ENCODE measurements around the gene ZAR1.

Gene ZAR1

GRCh38 chr4:48484494-48485168 lies 5.4 kb upstream of the ZAR1 start:
- Histone ChIP-seq H3K4me1 (ENCODE audit: control insufficient read depth, insufficient read depth, low read length) (peaks cover 1% of the 10 kb centered on the region; the same call in 1 of the 2 replicates), H3K27me3 (ENCODE audit: control insufficient read depth, insufficient read depth, low read length) (peaks cover 26% of the 10 kb centered on the region), H3K9me3 (ENCODE audit: control insufficient read depth, insufficient read depth, low read length) (no peaks in the 10 kb centered on the region), H3K4me3 (ENCODE audit: low read length) (no peak overlapping the region), H3K27ac (ENCODE audit: low read length) (no peak overlapping the region), H3K36me3 (ENCODE audit: control insufficient read depth, insufficient read depth, low read length) (no peaks in the 10 kb centered on the region)
- WGBS (ENCODE audit: insufficient coverage, insufficient read length): no CpG with 5 or more reads among the region's 22 CpGs
- no peak for DNase-seq (ENCODE audit: low read depth, low spot score)

GRCh38 chr4:48489683-48490011 lies 405 bp upstream of the ZAR1 start:
- peak overlapping the region; percentile 58; the same call in 1 of the 2 replicates for H3K4me3 ChIP-seq (ENCODE audit: low read length)
- H3K27me3 ChIP-seq (ENCODE audit: control insufficient read depth, insufficient read depth, low read length): peaks cover 28% of the 10 kb centered on the region; the same call in 1 of the 2 replicates
- no peak for DNase-seq (ENCODE audit: low read depth, low spot score)
- H3K9me3 ChIP-seq (ENCODE audit: control insufficient read depth, insufficient read depth, low read length): no peaks in the 10 kb centered on the region
- no peaks in the 10 kb centered on the region for H3K4me1 ChIP-seq (ENCODE audit: control insufficient read depth, insufficient read depth, low read length)
- no peak overlapping the region for H3K27ac ChIP-seq (ENCODE audit: low read length)
- H3K36me3 ChIP-seq (ENCODE audit: control insufficient read depth, insufficient read depth, low read length): no peaks in the 10 kb centered on the region; the same call in 1 of the 2 replicates
- no CpG with 5 or more reads among the region's 14 CpGs for WGBS (ENCODE audit: insufficient coverage, insufficient read length)

GRCh38 chr4:48490680-48491513 lies 845 bp downstream of the ZAR1 start:
- no CpG with 5 or more reads among the region's 104 CpGs for WGBS (ENCODE audit: insufficient coverage, insufficient read length)
- Histone ChIP-seq H3K27me3 (ENCODE audit: control insufficient read depth, insufficient read depth, low read length) (peaks cover 24% of the 10 kb centered on the region; the same call in 1 of the 2 replicates), H3K9me3 (ENCODE audit: control insufficient read depth, insufficient read depth, low read length) (no peaks in the 10 kb centered on the region), H3K4me1 (ENCODE audit: control insufficient read depth, insufficient read depth, low read length) (no peaks in the 10 kb centered on the region), H3K27ac (ENCODE audit: low read length) (no peak overlapping the region), H3K4me3 (ENCODE audit: low read length) (peak overlapping the region; percentile 58; the same call in 1 of the 2 replicates), H3K36me3 (ENCODE audit: control insufficient read depth, insufficient read depth, low read length) (no peaks in the 10 kb centered on the region; the same call in 1 of the 2 replicates)
- no peak for DNase-seq (ENCODE audit: low read depth, low spot score)

GRCh38 chr4:48491514-48492176 lies 1.6 kb downstream of the ZAR1 start:
- H3K27ac ChIP-seq (ENCODE audit: low read length): no peak overlapping the region
- no peaks in the 10 kb centered on the region for H3K9me3 ChIP-seq (ENCODE audit: control insufficient read depth, insufficient read depth, low read length)
- DNase-seq (ENCODE audit: low read depth, low spot score): no peak
- H3K4me3 ChIP-seq (ENCODE audit: low read length): peak overlapping the region; percentile 58; the same call in 1 of the 2 replicates
- peaks cover 24% of the 10 kb centered on the region; the same call in 1 of the 2 replicates for H3K27me3 ChIP-seq (ENCODE audit: control insufficient read depth, insufficient read depth, low read length)
- WGBS (ENCODE audit: insufficient coverage, insufficient read length): no CpG with 5 or more reads among the region's 23 CpGs
- no peaks in the 10 kb centered on the region for H3K4me1 ChIP-seq (ENCODE audit: control insufficient read depth, insufficient read depth, low read length)
- no peaks in the 10 kb centered on the region; the same call in 1 of the 2 replicates for H3K36me3 ChIP-seq (ENCODE audit: control insufficient read depth, insufficient read depth, low read length)

GRCh38 chr4:48493452-48494100 lies 3.5 kb downstream of the ZAR1 start:
- WGBS (ENCODE audit: insufficient coverage, insufficient read length): no CpG with 5 or more reads among the region's 4 CpGs
- DNase-seq (ENCODE audit: low read depth, low spot score): no peak
- Histone ChIP-seq H3K36me3 (ENCODE audit: control insufficient read depth, insufficient read depth, low read length) (no peaks in the 10 kb centered on the region; the same call in 1 of the 2 replicates), H3K27me3 (ENCODE audit: control insufficient read depth, insufficient read depth, low read length) (peaks cover 24% of the 10 kb centered on the region; the same call in 1 of the 2 replicates), H3K27ac (ENCODE audit: low read length) (no peak overlapping the region), H3K9me3 (ENCODE audit: control insufficient read depth, insufficient read depth, low read length) (no peaks in the 10 kb centered on the region), H3K4me1 (ENCODE audit: control insufficient read depth, insufficient read depth, low read length) (no peaks in the 10 kb centered on the region), H3K4me3 (ENCODE audit: low read length) (no peak overlapping the region)

GRCh38 chr4:48495941-48496340 lies 5.9 kb downstream of the ZAR1 start:
- H3K27me3 ChIP-seq (ENCODE audit: control insufficient read depth, insufficient read depth, low read length): peaks cover 14% of the 10 kb centered on the region; the same call in 1 of the 2 replicates
- no peak overlapping the region for H3K4me3 ChIP-seq (ENCODE audit: low read length)
- H3K27ac ChIP-seq (ENCODE audit: low read length): no peak overlapping the region
- no peaks in the 10 kb centered on the region for H3K9me3 ChIP-seq (ENCODE audit: control insufficient read depth, insufficient read depth, low read length)
- H3K4me1 ChIP-seq (ENCODE audit: control insufficient read depth, insufficient read depth, low read length): no peaks in the 10 kb centered on the region
- DNase-seq (ENCODE audit: low read depth, low spot score): no peak
- H3K36me3 ChIP-seq (ENCODE audit: control insufficient read depth, insufficient read depth, low read length): no peaks in the 10 kb centered on the region
- WGBS (ENCODE audit: insufficient coverage, insufficient read length): 100% methylated on average over 2 of the region's 2 CpGs

- Histone ChIP-seq H3K27ac (ENCODE audit: low read length) (no peak overlapping the region), H3K36me3 (ENCODE audit: control insufficient read depth, insufficient read depth, low read length) (no peaks in the 10 kb centered on the region), H3K4me3 (ENCODE audit: low read length) (no peak overlapping the region), H3K9me3 (ENCODE audit: control insufficient read depth, insufficient read depth, low read length) (no peaks in the 10 kb centered on the region), H3K27me3 (ENCODE audit: control insufficient read depth, insufficient read depth, low read length) (no peaks in the 10 kb centered on the region), H3K4me1 (ENCODE audit: control insufficient read depth, insufficient read depth, low read length) (no peaks in the 10 kb centered on the region)
- DNase-seq (ENCODE audit: low read depth, low spot score): no peak
- 100% methylated on average over 1 of the region's 4 CpGs for WGBS (ENCODE audit: insufficient coverage, insufficient read length)
Observed at GRCh38 chr4:48498895-48499294, 8.8 kb downstream of the ZAR1 start.

- H3K9me3 ChIP-seq (ENCODE audit: control insufficient read depth, insufficient read depth, low read length): no peaks in the 10 kb centered on the region
- H3K27ac ChIP-seq (ENCODE audit: low read length): no peak overlapping the region
- H3K36me3 ChIP-seq (ENCODE audit: control insufficient read depth, insufficient read depth, low read length): no peaks in the 10 kb centered on the region
- DNase-seq (ENCODE audit: low read depth, low spot score): no peak
- no peaks in the 10 kb centered on the region for H3K27me3 ChIP-seq (ENCODE audit: control insufficient read depth, insufficient read depth, low read length)
- WGBS (ENCODE audit: insufficient coverage, insufficient read length): no CpG with 5 or more reads among the region's 3 CpGs
- no peaks in the 10 kb centered on the region for H3K4me1 ChIP-seq (ENCODE audit: control insufficient read depth, insufficient read depth, low read length)
- H3K4me3 ChIP-seq (ENCODE audit: low read length): no peak overlapping the region
Observed at GRCh38 chr4:48499551-48500066, 9.6 kb downstream of the ZAR1 start.

- H3K4me1 ChIP-seq (ENCODE audit: control insufficient read depth, insufficient read depth, low read length): no peaks in the 10 kb centered on the region
- no peak overlapping the region for H3K27ac ChIP-seq (ENCODE audit: low read length)
- no peaks in the 10 kb centered on the region for H3K9me3 ChIP-seq (ENCODE audit: control insufficient read depth, insufficient read depth, low read length)
- no CpG with 5 or more reads among the region's 4 CpGs for WGBS (ENCODE audit: insufficient coverage, insufficient read length)
- DNase-seq (ENCODE audit: low read depth, low spot score): no peak
- H3K36me3 ChIP-seq (ENCODE audit: control insufficient read depth, insufficient read depth, low read length): no peaks in the 10 kb centered on the region
- no peak overlapping the region for H3K4me3 ChIP-seq (ENCODE audit: low read length)
- no peaks in the 10 kb centered on the region for H3K27me3 ChIP-seq (ENCODE audit: control insufficient read depth, insufficient read depth, low read length)
Observed at GRCh38 chr4:48503233-48504025, 13.4 kb downstream of the ZAR1 start.
